GM19468 (cell line): ENCODE measurements around the gene GOLGA8Q.
"Not testable (repeated sequence)": the region's sequence is repeated elsewhere in the genome, so short reads cannot be mapped to it uniquely, and the experiment has no call there.

Source experiments
- ATAC-seq: cut with Tn5 transposase; IDR thresholded peaks from one replicate; pipeline ENCODE4 v1.9.1; 2021; ENCODE audit warnings: mild to moderate bottlenecking, moderate library complexity, moderate number of reproducible peaks; ENCODE audit not compliant: unreplicated experiment; ENCODE audit errors: extremely low read depth

The GOLGA8Q gene

GRCh38 chr15:30551750-30552149 lies at the start of gene GOLGA8Q:
TSS of gene GOLGA8Q (plus strand) at chr15:30552050. CDS start at chr15:30552078, 28 bp downstream.
- ATAC-seq: not testable (repeated sequence)

- not testable (repeated sequence) for ATAC-seq
Observed at GRCh38 chr15:30502904-30503781, 48.7 kb upstream of the GOLGA8Q start.

GRCh38 chr15:30504162-30504843 lies 47.5 kb upstream of the GOLGA8Q start:
- ATAC-seq: not testable (repeated sequence)

GRCh38 chr15:30514545-30514944 lies 37.3 kb upstream of the GOLGA8Q start:
- ATAC-seq: not testable (repeated sequence)

- ATAC-seq: not testable (repeated sequence)
Observed at GRCh38 chr15:30523453-30524243, 28.2 kb upstream of the GOLGA8Q start.

- ATAC-seq: not testable (repeated sequence)
Observed at GRCh38 chr15:30525912-30526311, 25.9 kb upstream of the GOLGA8Q start.

- not testable (repeated sequence) for ATAC-seq
Observed at GRCh38 chr15:30529049-30529448, 22.8 kb upstream of the GOLGA8Q start.

- not testable (repeated sequence) for ATAC-seq
Observed at GRCh38 chr15:30566949-30567348, 15.1 kb downstream of the GOLGA8Q start.

GRCh38 chr15:30573012-30573491 lies 21.2 kb downstream of the GOLGA8Q start:
- ATAC-seq: not testable (repeated sequence)

- ATAC-seq: not testable (repeated sequence)
Observed at GRCh38 chr15:30579394-30579970, 27.6 kb downstream of the GOLGA8Q start.

- ATAC-seq: not testable (repeated sequence)
Observed at GRCh38 chr15:30580716-30581115, 28.9 kb downstream of the GOLGA8Q start.

- ATAC-seq: not testable (repeated sequence)
Observed at GRCh38 chr15:30598953-30599352, 47.1 kb downstream of the GOLGA8Q start.

GRCh38 chr15:30603796-30604195 lies 51.9 kb downstream of the GOLGA8Q start, which contains the start of gene GOLGA8H:
TSS of gene GOLGA8H (plus strand) at chr15:30604028. CDS start at chr15:30604126, 98 bp downstream.
- ATAC-seq: not testable (repeated sequence)
